SK-N-MC (cell line): ENCODE data around the gene UBA6.
"Not testable (repeated sequence)": the region's sequence is repeated elsewhere in the genome, so short reads cannot be mapped to it uniquely, and the experiment has no call there.

ENCODE experiments used
- DNase-seq: peaks from one replicate; pipeline ENCODE4 v3.0.0-alpha.2; 2011; ENCODE audit warnings: low read depth, low spot score
- H3K27ac ChIP-seq: fragments of 200-600 bp; sonication (generic); 2 replicates; pipeline ENCODE4 v1.5.1; 2016; ENCODE audit warnings: mixed run types
- H3K36me3 ChIP-seq: fragments of 200-600 bp; sonication (generic); 2 replicates; pipeline ENCODE4 v1.6.1; 2017; ENCODE audit warnings: antibody characterized with exemption, low read length, mixed read lengths; ENCODE audit not compliant: insufficient read depth
- H3K4me3 ChIP-seq: fragments of 200-600 bp; sonication (generic); 2 replicates; pipeline ENCODE4 v1.5.1; 2016
- H3K9ac ChIP-seq: fragments of 200-600 bp; sonication (generic); 2 replicates; pipeline ENCODE4 v1.8.0; 2017; ENCODE audit warnings: mixed run types, mixed read lengths; ENCODE audit not compliant: insufficient read length
- H3K9me3 ChIP-seq: fragments of 200-600 bp; sonication (generic); 2 replicates; pipeline ENCODE4 v1.6.1; 2017; ENCODE audit warnings: low read depth, mild to moderate bottlenecking, antibody characterized with exemption, low read length, moderate library complexity, mixed read lengths
- EZH2 ChIP-seq: fragments of 200-600 bp; sonication (generic); IDR thresholded peaks from one replicate; pipeline ENCODE4 v1.6.1; 2017; ENCODE audit warnings: antibody characterized with exemption
- FOXP2 ChIP-seq: optimal IDR thresholded peaks from 2 replicates; pipeline ENCODE3; 2011; ENCODE audit warnings: mild to moderate bottlenecking, moderate library complexity; ENCODE audit not compliant: insufficient read depth; ENCODE audit errors: extremely low read length, control extremely low read depth
- POLR2AphosphoS5 ChIP-seq: IDR thresholded peaks from 2 replicates; pipeline ENCODE4 v1.6.1; 2012; ENCODE audit warnings: mild to moderate bottlenecking, low read depth, low read length, borderline replicate concordance

Gene UBA6

GRCh38 chr4:67700738-67701516, at the start of gene UBA6:
TSS of gene UBA6 (minus strand) at chr4:67701155. CDS start at chr4:67701119, 36 bp downstream.
- H3K9me3 ChIP-seq: peaks cover 2% of the 10 kb centered on the region; the same call in 1 of the 2 replicates

GRCh38 chr4:67750691-67751090, 49.7 kb upstream of the UBA6 start:
- Histone ChIP-seq H3K36me3 (no peaks in the 10 kb centered on the region), H3K9me3 (no peaks in the 10 kb centered on the region), H3K9ac (no peak overlapping the region), H3K27ac (no peak overlapping the region), H3K4me3 (no peak overlapping the region)
- DNase-seq: no peak
- no peak for TF ChIP-seq POLR2AphosphoS5
- TF ChIP-seq FOXP2: no peak
- no peak for TF ChIP-seq EZH2

More at GRCh38 chr4:67700738-67701516, at the start of gene UBA6:
- Histone ChIP-seq H3K27ac (0 out of 2 replicates have a peak within 1 kb of the TSS, but pooled peaks have one; percentile 28), H3K36me3 (peaks cover 10% of the 10 kb centered on the region), H3K9ac (peak within 1 kb of the TSS; percentile 82), H3K4me3 (peak within 1 kb of the TSS; percentile 95)
- TF ChIP-seq POLR2AphosphoS5: peak; percentile 73
- TF ChIP-seq EZH2: no peak
- DNase-seq: peak; percentile 51

GRCh38 chr4:67749286-67749685, 48.3 kb upstream of the UBA6 start:
- H3K27ac ChIP-seq: no peak overlapping the region
- no peak overlapping the region for H3K4me3 ChIP-seq
- no peaks in the 10 kb centered on the region for H3K36me3 ChIP-seq
- H3K9me3 ChIP-seq: no peaks in the 10 kb centered on the region
- TF ChIP-seq FOXP2 (no peak), EZH2 (no peak), POLR2AphosphoS5 (no peak)
- no peak overlapping the region for H3K9ac ChIP-seq
- no peak for DNase-seq

GRCh38 chr4:67746797-67747495, 46.0 kb upstream of the UBA6 start:
- Histone ChIP-seq H3K9ac (no peak overlapping the region), H3K9me3 (no peaks in the 10 kb centered on the region), H3K4me3 (no peak overlapping the region), H3K27ac (no peak overlapping the region), H3K36me3 (no peaks in the 10 kb centered on the region)
- no peak for DNase-seq
- TF ChIP-seq FOXP2: no peak

GRCh38 chr4:67744561-67745283, 43.8 kb upstream of the UBA6 start:
- DNase-seq: no peak
- no peak overlapping the region for H3K4me3 ChIP-seq
- no peaks in the 10 kb centered on the region for H3K9me3 ChIP-seq
- H3K9ac ChIP-seq: no peak overlapping the region
- no peak overlapping the region for H3K27ac ChIP-seq
- H3K36me3 ChIP-seq: no peaks in the 10 kb centered on the region
- TF ChIP-seq FOXP2: no peak
- no peak for TF ChIP-seq POLR2AphosphoS5
- no peak for TF ChIP-seq EZH2

- H3K9me3 ChIP-seq: no peaks in the 10 kb centered on the region
- TF ChIP-seq POLR2AphosphoS5: no peak
- TF ChIP-seq EZH2: no peak
- TF ChIP-seq FOXP2: no peak
- no peak for DNase-seq
Measured at GRCh38 chr4:67743194-67743593, 42.2 kb upstream of the UBA6 start.

GRCh38 chr4:67736262-67736661, 35.3 kb upstream of the UBA6 start:
- H3K27ac ChIP-seq: no peak overlapping the region
- TF ChIP-seq FOXP2: no peak
- TF ChIP-seq POLR2AphosphoS5: no peak
- no peak for TF ChIP-seq EZH2
- H3K9me3 ChIP-seq: no peaks in the 10 kb centered on the region

More at GRCh38 chr4:67743194-67743593, 42.2 kb upstream of the UBA6 start:
- H3K27ac ChIP-seq: no peak overlapping the region
- no peak overlapping the region for H3K9ac ChIP-seq
- H3K36me3 ChIP-seq: no peaks in the 10 kb centered on the region
- H3K4me3 ChIP-seq: no peak overlapping the region

GRCh38 chr4:67735325-67735724, 34.4 kb upstream of the UBA6 start:
- H3K9me3 ChIP-seq: no peaks in the 10 kb centered on the region
- H3K4me3 ChIP-seq: no peak overlapping the region
- H3K36me3 ChIP-seq: no peaks in the 10 kb centered on the region
- no peak overlapping the region for H3K9ac ChIP-seq
- H3K27ac ChIP-seq: no peak overlapping the region
- no peak for TF ChIP-seq EZH2
- TF ChIP-seq POLR2AphosphoS5: no peak
- no peak for TF ChIP-seq FOXP2
- DNase-seq: no peak

More at GRCh38 chr4:67736262-67736661, 35.3 kb upstream of the UBA6 start:
- no peak for DNase-seq
- Histone ChIP-seq H3K9ac (no peak overlapping the region), H3K4me3 (no peak overlapping the region), H3K36me3 (no peaks in the 10 kb centered on the region)

GRCh38 chr4:67730511-67730910, 29.6 kb upstream of the UBA6 start:
- not testable (repeated sequence) for H3K9ac ChIP-seq, H3K27ac ChIP-seq, H3K36me3 ChIP-seq, H3K9me3 ChIP-seq, H3K4me3 ChIP-seq, DNase-seq
